Measurements from ENCODE around the gene JAM3.
"Not testable (repeated sequence)": the region's sequence is repeated elsewhere in the genome, so short reads cannot be mapped to it uniquely, and the experiment has no call there.

Gene JAM3

GRCh38 chr11:134063991-134064747 lies 4.7 kb upstream of the JAM3 start:
- no peak for DNase-seq

- DNase-seq: no peak
Observed at GRCh38 chr11:134065381-134065780, 3.5 kb upstream of the JAM3 start.

- DNase-seq: no peak
Observed at GRCh38 chr11:134066943-134067885, 1.7 kb upstream of the JAM3 start.

- no peak for DNase-seq
Observed at GRCh38 chr11:134069426-134070341, 812 bp downstream of the JAM3 start.

DNA sequence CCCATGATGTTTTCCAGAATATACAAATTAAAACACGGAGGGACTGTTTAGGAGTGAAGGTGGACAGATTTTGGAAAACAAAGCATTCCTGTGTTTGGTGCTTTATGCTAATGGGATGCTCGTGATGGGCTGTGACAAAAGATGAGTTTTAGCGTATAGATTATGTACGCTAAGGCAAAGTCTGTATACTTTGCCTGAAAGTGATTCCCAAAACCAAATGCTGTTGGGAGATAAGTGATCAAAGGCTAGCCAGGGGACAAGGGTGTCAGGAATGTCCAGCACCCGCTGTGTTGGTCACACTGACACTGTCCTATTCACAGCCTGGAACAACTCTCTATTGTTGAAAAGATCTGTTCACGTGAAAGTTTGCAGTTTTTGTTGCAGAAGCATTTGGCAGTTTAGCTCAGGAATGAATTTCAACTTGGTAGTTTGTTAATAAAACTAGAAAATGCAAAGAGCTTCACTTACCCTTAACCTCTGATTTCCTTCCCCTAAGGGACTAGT lies 1.5 kb downstream of the JAM3 start:
- DNase-seq: no peak

- DNase-seq: no peak
Observed at GRCh38 chr11:134071306-134071705, 2.4 kb downstream of the JAM3 start.

DNA sequence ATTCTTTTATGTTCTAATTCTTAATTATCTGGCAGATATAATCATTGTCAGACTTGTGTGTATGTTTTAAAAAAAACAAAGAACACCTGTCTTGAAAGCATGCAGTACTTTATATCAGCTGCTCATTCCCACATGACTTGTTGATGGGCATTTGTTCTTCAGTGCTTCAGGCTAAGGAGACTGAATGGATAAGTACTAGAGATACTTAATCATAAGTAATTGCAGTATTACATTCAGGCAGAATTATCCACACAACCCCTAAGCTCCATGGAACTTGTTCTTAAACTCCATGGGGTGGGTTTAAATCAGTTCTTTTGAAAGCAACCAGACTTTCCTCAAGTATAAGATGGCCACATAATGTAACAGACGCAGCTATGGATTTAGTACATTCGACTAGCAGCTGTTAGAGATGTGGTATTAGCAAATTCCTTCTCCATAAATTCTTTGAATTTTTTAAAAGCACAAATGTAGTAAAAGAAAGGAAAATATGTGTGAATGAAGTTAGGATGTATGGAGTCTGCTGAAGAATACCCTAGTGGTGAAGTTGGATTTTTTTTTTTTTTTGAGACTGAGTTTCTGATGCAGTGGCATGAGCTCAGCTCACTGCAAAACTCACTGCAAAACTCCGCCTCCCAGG lies 3.0 kb downstream of the JAM3 start:
- no peak for DNase-seq

- DNase-seq: no peak
Observed at GRCh38 chr11:134072844-134073243, 4.0 kb downstream of the JAM3 start.

- DNase-seq: no peak
Observed at GRCh38 chr11:134074346-134074745, 5.5 kb downstream of the JAM3 start.

DNA sequence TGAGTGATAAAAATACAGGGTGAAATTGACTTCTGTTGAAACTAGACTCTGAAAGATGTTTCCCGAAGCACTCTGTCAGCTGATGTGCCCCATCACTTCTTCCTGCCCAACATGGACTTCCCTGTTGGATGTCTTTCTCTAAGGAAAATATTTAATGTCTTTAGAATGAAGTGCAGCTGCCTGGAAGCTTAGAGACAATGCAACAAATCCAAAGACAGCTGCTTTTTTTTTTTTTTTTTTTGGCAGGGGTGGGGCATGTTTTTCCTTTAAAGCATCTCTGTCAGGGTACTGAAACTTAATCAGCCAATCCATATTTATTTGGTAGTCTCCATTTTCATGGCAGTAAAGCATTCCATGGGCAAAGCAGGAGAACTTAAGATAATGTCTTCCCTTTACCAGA lies 5.9 kb downstream of the JAM3 start:
- DNase-seq: no peak

DNA sequence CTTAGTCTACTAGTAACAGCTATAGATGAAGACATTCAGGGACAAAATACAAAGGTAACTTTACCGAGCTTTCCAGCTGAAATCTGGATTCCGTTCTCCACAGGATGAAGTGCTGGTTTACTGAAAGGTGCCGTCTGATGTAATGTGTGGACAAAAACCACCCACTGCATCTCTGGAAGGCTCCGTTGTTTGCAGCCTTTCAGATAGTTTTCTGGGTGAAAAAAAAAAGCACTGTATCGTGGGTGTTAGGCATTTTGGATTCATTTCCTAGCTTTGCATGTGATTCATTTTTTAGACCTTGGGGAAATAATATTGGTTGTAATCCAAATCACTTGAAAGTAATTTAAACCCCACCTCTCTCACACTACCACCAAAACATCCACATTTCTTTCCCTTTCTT lies 10.4 kb downstream of the JAM3 start:
- DNase-seq: no peak

GRCh38 chr11:134081258-134081657 lies 12.4 kb downstream of the JAM3 start:
- not testable (repeated sequence) for DNase-seq

- DNase-seq: no peak
Observed at GRCh38 chr11:134082990-134083389, 14.1 kb downstream of the JAM3 start.

GRCh38 chr11:134086376-134086775 lies 17.5 kb downstream of the JAM3 start:
- DNase-seq: no peak

DNA sequence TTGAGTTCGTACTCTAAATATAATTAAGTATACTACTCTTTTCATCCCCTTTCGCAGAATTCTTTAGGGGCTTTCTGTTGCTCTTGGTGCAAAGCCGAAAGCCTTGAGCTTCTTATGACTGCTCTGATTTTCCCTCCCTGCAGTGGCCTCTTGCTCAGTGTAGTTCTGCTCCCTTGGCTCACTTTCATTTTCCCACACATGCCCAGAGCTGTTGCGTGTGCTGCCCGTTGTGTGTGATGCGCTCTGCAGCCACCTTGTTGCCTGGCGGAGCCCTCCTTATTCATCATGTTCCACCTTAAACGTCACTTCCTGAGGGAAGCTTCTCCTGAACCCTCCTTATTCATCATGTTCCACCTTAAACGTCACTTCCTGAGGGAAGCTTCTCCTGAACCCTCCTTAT lies 23.1 kb downstream of the JAM3 start:
- DNase-seq: not testable (repeated sequence)

- DNase-seq: no peak
Observed at GRCh38 chr11:134097166-134097565, 28.3 kb downstream of the JAM3 start.

GRCh38 chr11:134098566-134099184 lies 29.8 kb downstream of the JAM3 start:
- peak; percentile 8 for DNase-seq

- DNase-seq: no peak
Observed at GRCh38 chr11:134100171-134100570, 31.3 kb downstream of the JAM3 start.

DNA sequence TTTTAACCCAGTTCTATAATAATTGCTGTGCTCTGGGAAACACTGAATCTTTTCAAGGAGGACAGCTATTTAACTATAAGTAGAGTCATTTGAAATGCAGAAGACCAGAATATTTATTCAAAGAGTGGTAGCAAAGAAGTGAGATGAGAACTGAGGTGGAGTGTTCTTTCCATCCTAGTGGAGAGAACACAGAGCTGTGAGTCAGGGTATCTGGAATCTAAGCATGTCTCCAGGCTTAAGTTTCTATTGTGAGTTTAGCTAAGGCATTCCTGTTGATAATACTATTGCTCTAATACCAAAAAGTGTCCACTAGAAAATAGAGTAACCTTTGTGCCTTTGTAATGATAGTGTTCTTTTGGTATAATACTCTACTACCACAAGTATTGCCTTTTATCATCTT lies 32.4 kb downstream of the JAM3 start:
- DNase-seq: no peak

- no peak for DNase-seq
Observed at GRCh38 chr11:134110252-134110815, 41.5 kb downstream of the JAM3 start.

DNA sequence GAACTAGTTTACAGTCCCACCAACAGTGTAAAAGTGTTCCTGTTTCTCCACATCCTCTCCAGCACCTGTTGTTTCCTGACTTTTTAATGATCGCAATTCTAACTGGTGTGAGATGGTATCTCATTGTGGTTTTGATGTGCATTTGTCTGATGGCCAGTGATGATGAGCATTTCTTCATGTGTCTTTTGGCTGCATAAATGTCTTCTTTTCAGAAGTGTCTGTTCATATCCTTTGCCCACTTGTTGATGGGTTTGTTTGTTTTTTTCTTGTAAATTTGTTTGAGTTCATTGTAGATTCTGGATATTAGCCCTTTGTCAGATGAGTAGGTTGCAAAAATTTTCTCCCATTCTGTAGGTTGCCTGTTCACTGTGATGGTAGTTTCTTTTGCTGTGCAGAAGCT lies 44.9 kb downstream of the JAM3 start:
- DNase-seq: not testable (repeated sequence)

Data from RPMI8226 (cell line).